Embryonic facial prominence (tissue), 1 donor: ENCODE results near the gene SLC18A3.
A peak's percentile ranks its signal among the peaks of the same experiment; 100 is the strongest.

Experiments
- DNase-seq: peaks from one replicate; pipeline ENCODE4 v3.0.0-alpha.2; 2016; ENCODE audit errors: extremely low spot score

The SLC18A3 gene

GRCh38 chr10:49596493-49596809 is 13.7 kb upstream of the SLC18A3 start:
- DNase-seq, result no peak

GRCh38 chr10:49596836-49597235 is 13.3 kb upstream of the SLC18A3 start:
- DNase-seq, result no peak

GRCh38 chr10:49597426-49598163 is 12.5 kb upstream of the SLC18A3 start:
- DNase-seq, result no peak

DNA sequence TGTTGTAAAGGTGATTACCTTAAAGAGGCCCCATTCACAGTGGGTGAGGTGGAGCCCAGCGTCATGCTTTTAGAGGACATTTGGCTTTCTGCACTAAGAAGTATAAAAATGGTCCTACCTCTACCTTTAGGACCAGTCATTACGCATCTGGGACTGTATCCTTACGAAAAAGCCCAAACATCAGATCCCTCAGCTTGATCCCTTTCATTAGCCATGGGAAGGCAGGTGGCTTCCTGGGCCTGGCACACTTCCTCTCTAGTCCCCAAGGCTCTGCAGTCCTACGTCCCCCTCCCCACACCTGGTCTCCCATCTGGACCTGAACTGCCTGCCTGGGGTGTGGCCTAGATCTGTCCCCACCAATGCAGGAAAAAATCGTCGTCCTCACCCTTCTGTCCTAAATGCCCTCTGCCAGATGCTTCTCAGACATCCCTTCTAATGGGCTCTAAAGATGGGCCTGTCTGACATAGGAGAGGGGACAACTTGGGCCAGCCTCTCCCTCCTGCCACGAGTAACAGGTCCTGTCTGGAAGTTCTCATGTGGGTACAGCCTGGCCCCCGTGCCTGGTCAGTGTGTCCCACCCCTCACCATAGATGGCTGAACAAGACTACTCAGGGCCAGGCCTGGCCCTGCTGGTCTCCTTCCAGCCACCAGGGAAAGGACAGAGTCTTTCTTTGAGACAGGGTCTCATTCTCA is 11.8 kb upstream of the SLC18A3 start:
- DNase-seq, result no peak

GRCh38 chr10:49598986-49599385 is 11.1 kb upstream of the SLC18A3 start:
- DNase-seq, result no peak

- no peak for DNase-seq
Measured at GRCh38 chr10:49599546-49599945, 10.6 kb upstream of the SLC18A3 start.

- no peak for DNase-seq
Measured at GRCh38 chr10:49600046-49600445, 10.1 kb upstream of the SLC18A3 start.

DNA sequence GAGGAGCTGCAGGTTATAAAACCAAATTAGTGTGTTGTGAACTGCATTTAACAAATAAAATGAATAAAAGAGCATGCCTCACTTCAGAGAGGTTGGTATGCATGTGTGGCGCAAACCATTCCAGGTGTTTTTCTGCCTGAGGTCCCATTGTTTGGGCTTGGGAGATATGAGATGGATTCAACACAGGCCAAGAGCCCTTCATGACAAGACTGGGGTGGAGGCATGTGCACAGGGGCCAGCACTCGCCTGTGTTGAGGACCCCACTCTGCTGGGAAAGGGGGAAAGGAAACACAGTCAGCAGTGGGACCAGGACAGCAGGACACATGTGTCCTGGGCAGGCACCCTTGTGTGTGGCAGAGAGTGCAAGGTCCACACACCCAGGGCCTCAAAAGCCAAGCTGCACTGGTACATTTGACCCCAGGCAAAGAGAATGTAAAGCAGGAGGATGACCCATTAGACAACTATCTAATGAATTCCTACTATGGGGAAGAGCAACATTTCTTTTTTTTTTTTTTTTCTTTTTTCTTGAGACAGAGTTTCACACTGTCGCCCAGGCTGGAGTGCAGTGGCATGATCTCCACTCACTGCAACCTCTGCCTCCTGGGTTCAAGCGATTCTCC is 9.2 kb upstream of the SLC18A3 start:
- no peak for DNase-seq

GRCh38 chr10:49601857-49602256 is 8.3 kb upstream of the SLC18A3 start:
- DNase-seq, result no peak

DNA sequence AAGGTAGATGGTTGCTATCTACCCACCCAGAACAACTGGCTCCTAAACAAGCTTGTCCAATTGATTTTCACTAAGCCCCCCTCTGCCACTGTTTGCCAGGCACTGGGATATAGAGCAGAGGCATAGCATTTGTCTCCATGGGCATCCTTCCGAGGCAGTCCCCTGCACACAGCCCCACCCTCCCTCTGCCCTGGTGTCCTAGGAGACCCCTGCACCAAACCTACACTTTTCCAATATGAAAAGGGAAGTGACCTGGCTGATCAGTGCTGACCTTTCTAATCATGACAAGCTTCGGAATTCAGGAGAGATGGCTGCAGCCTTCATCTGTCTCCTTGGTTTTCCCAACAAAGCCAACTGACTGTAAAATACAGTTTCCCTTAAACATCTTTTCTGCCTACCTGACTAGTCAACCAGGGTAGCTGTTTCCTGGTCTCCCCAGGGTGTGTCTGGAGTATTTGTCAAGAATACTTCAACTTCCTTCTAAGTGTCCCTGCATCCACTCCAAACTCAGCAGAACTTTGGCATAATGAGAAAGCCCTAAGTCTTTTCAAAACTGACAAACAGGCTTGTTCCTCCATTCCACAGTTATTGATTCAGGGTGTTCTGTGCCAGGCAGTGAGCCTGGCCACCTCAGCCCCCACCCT is 7.6 kb upstream of the SLC18A3 start:
- no peak for DNase-seq

- DNase-seq, result no peak
Measured at GRCh38 chr10:49605216-49605938, 4.7 kb upstream of the SLC18A3 start.

GRCh38 chr10:49605939-49606509 is 4.1 kb upstream of the SLC18A3 start:
- DNase-seq, result no peak

DNA sequence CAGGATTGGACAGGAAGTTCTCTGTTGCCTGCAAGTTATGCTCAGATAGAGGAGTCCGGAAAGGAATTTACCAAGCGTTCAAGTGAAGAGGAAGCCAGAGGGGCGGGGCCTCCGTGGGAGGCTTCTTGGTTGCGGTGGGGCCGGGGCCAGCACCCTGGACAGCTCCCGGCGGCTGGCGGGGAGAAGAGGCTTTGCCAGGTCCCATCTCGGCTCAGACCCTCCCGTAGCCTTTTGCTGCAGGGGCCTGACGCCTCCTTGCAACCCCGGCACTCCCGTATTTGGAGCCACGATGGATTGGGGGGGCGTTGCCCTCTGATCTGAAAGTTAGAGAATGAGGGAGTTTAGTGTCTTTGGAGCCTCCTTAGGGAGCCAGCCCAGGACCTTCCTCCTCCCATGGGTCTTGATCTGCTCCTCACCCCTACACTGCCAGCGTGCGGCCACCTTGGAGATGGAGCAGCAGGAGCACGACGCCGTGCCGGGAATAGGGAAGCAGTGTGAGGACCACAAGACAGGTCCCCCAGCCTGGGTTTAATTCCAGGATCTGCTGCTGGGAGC is 3.1 kb upstream of the SLC18A3 start:
- peak; percentile 31 for DNase-seq

DNA sequence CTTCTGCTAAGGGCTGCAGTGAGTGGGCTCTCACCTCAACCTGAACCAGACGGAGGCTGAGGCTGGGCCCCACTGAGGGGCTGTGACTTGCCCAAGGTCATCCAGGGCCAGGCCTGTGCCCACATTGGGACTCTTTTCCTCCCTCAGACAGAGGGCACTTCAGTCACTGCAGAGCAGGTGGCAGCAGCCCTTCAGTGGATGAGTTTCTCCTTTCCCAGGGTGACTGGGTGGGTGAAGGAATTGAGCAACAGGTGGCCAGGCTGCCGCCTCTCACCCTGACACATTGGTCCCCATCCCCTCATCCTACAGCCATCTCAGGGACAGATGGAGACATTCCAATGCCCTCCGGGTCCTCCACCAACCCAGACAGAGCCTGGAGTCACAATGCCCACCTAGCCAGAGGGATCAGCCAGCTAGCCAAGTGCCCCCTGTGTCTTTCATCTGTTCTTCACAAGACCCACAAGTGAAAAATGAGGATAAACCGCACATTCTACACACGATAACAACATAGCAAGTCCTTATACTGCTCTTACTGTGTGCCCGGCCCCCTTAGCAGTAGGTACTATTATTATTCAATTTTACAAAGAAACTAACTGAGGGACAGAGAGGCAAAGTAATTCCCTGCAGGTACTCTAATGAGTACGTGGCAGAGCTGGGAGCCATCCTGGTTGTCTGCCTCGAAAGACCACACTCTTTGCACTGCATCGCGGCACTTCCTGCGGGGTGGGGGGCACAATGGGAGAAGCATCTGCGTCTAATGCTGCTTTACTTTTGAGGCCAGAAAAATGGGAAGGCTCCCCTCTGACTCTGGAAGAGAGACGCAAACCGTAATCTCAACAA is 1.7 kb upstream of the SLC18A3 start:
- DNase-seq, result no peak

GRCh38 chr10:49609006-49609282 is 1.2 kb upstream of the SLC18A3 start:
- no peak for DNase-seq

- no peak for DNase-seq
Measured at GRCh38 chr10:49609283-49610113, 612 bp upstream of the SLC18A3 start.

GRCh38 chr10:49610458-49611165 is 502 bp downstream of the SLC18A3 start:
- no peak for DNase-seq

DNA sequence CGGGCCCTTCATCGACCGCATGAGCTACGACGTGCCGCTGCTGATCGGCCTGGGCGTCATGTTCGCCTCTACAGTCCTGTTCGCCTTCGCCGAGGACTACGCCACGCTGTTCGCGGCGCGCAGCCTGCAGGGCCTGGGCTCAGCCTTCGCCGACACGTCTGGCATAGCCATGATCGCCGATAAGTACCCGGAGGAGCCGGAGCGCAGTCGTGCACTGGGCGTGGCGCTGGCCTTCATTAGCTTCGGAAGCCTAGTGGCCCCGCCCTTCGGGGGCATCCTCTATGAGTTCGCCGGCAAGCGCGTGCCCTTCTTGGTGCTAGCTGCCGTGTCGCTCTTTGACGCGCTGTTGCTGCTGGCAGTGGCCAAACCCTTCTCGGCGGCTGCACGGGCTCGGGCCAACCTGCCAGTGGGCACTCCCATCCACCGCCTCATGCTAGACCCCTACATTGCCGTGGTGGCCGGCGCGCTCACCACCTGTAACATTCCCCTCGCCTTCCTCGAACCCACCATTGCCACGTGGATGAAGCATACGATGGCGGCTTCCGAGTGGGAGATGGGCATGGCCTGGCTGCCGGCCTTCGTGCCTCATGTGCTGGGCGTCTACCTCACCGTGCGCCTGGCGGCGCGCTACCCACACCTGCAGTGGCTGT is 1.2 kb downstream of the SLC18A3 start:
- DNase-seq, result no peak
